Superior temporal gyrus (tissue), 1 donor: ENCODE results near the gene TMPRSS3.

Experiments used
- DNase-seq: peaks from one replicate; pipeline ENCODE4 v3.0.0-alpha.2; 2016; ENCODE audit errors: extremely low spot score

The TMPRSS3 gene

GRCh38 chr21:42395905-42396651 lies at the start of gene TMPRSS3:
Gene TMPRSS3 (minus strand): TSS chr21:42396052. CDS start chr21:42395417, 635 bp downstream.
- no peak for DNase-seq

DNA sequence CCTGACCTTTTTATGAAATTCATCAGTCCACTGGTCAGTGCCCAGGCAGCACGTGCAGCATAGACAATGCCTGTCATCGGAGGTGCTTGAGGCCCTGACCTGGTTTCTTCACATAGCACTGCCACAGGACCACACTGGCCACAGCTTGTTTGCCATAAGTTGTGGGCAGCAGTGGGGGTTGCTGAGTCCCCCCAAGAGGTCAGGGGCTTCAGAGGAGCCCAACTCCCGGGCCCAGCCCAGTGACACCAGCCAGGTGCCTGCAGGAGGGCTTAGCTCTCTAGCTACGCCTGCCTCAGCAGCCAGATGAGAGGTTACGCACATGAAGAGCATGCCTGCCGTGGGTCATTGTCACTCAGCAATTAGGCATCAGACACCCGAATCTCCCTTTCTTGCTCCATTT lies 49.5 kb upstream of the TMPRSS3 start:
- DNase-seq: no peak

DNA sequence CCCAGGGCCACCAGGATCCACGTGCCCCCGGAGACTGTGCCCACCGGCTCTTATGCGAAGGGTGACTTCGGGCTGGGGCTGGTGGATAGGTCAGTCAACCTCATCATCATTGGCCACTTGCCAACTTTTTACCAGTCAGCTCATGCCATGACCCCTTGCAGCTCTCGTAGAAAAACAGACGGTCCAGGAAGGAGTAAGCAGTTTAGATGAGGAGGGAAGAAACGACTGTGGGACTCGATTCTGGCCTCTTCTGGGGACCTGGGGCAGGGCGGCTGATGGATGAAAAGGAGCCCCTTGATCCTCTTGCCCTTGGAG lies 48.9 kb upstream of the TMPRSS3 start:
- DNase-seq: no peak

GRCh38 chr21:42443876-42444744 lies 48.3 kb upstream of the TMPRSS3 start:
- no peak for DNase-seq

- no peak for DNase-seq
Observed at GRCh38 chr21:42443181-42443785, 47.4 kb upstream of the TMPRSS3 start.

DNA sequence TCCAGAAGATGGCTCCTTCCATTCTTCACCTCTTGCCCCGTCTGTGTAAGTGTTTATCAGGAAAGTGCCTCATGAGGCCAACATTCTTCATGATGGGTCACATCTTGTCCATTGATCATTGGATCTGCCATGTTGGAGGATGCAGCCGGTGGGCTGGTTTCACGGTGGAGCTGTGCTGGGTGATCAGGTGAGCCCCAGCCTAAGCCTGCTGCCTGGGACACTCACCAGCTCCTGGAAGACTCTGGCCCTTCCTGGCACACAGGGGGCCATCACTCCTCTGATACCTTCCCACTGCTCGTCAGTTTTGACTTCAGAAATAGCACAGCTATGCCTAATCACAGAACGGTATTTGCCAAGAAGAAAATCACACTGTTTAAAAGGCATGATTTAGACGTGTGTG lies 46.1 kb upstream of the TMPRSS3 start:
- DNase-seq: no peak

GRCh38 chr21:42440187-42440792 lies 44.4 kb upstream of the TMPRSS3 start:
- DNase-seq: no peak

DNA sequence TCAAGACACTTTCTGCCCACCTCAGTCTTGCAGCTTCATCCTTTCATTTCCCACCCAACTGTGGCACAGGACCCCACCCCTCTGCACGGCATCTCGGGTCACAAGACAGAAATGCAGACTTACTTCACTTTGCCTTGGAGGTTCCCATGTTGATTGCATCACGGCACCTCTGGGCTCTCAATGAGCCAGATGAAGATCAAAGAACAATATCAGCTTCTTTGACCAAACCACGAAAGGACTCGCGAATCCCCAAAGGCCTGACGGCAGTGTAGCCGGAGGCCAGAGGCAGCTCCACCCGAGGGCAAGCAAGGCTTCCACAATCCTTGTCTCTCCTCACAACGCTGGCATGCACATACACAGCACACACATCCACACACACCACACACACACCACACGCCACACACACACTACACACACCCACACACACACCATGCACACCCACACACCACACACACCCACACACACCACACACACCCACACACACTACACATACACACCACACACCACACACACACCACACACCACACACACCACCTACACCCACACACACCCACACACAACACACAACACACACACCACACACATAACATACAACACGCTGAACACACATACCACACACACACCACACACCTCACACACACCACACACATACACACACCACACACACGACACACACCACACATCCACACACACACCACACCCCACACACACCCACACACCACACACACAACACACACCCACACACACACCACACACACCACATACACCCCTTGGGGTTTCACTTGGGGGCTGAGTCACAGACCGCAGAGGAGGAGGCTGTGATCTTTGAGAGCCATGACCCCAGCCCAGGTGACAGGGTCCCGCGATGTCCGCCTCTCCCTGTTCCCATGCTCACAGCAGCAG lies 43.7 kb upstream of the TMPRSS3 start:
- DNase-seq: no peak

DNA sequence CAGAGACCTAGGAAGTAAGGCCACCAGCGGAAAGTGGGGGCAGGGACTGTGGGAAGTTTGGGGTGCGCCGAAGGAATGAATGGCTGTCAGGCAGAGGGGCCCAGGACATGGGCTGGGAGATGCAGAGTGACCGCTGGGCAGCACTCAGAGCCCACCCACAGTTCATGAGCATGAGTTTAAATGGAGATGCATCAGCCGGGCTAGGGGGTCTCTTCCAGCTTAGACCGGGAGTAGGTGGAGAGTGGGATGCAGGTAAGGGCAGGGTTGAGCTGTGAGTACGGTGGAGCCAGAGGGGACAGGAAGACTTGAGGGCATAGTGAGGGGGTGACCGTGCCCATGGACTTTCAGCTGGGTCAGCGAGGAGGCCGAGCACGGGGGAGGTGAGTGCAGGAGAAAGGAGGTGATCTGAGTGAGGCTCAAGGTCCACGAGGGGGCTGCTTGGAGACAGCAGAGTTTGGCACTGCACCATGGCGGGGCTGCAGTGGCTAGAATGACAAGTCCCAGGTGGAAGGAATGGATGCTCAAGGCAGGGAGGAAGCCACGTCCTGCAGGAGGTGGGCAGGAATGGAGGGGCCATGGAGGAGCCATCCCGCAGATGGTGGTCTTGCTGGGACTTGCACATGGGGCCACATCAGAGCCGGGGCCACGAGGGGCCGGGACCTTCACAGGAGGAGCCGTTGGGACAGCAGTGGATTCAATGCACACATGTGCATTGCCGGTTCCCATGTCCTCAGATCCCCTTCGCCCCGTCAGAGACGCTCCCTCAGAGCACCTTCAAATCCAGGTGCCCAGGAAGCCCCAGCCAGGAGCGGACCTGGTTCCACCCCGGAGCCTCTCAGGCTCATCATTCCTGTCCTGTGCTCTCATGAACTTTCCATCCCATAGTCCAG lies 42.7 kb upstream of the TMPRSS3 start:
- no peak for DNase-seq

DNA sequence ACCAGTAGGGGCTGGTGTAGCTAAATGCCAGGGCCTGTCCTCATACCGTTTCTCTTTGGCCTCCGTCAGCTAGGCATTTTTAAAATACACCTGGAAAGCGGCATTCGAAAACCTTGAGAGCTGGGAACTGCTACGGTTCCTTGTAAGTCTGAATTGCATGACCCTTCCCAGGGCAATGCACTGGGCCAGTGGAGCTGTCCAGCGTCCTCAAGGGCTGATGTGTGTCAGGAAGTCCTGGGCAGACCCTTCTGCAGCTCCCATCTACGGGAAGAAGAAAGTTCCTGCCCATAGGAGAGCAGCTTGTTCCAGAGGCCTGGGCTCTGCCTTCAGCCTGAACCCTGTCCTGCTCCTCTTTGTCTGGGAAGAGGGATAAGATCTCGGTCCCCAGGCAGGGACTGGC lies 41.9 kb upstream of the TMPRSS3 start:
- DNase-seq: no peak

DNA sequence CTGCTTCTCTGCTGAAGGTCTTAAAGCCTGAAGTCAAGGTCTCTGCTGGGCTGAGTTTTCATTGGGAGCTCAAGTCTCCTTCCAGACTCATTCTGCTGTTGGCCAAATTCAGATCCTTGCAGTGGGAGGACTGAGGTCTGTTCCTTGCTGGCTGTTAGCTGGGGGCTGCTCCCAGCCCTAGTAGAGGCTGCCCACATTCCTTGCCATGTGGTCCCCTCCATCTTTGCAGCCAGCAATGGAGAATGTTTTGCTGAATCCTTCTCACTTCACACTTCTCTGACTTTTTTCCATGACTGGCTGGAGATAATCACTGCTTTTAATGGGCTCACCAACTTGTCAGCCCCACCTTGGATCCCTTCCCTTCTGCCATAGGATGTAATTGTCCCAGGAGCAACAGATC lies 41.1 kb upstream of the TMPRSS3 start:
- no peak for DNase-seq

- no peak for DNase-seq
Observed at GRCh38 chr21:42435833-42436232, 40.0 kb upstream of the TMPRSS3 start.

DNA sequence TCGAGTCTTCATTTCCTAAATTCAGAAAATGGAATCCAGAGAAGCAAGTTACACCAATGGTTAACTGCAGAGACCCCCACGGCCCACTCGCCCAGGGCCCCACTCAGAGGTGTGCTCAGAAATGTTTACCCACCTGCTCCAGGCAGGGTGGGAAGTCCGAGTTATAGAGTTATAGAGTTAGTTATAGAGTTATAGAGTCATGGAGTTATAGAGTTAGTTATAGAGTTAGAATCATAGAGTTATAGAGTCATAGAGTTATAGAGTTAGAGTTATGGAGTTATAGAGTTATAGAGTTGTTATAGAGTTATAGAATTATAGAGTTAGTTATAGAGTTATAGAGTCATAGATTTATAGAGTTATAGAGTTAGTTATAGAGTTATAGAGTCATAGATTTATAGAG lies 39.5 kb upstream of the TMPRSS3 start:
- DNase-seq: no peak

- DNase-seq: no peak
Observed at GRCh38 chr21:42434884-42435283, 39.0 kb upstream of the TMPRSS3 start.

- no peak for DNase-seq
Observed at GRCh38 chr21:42433946-42434551, 38.2 kb upstream of the TMPRSS3 start.

- no peak for DNase-seq
Observed at GRCh38 chr21:42432695-42433094, 36.8 kb upstream of the TMPRSS3 start.

- DNase-seq: no peak
Observed at GRCh38 chr21:42431196-42431595, 35.3 kb upstream of the TMPRSS3 start.

DNA sequence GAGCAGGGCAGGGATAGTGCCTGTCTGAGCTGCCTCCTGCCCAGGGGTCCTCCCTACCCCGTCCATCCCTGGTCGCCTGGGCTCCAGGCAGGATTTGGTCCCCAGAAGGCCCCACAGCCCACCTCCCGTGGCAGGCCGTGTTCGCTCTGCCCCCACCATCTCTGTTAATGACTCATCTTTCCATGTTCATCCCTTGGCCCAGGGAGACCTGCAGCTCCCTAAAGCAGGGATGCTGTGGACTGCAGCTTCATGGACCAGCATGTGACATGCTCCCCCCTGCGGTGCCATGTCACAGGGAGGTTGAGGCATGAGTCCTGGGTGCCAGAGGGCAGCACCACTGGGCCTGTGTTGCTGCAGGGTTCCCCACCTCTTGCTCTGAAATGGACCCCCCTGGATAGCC lies 34.7 kb upstream of the TMPRSS3 start:
- DNase-seq: no peak

GRCh38 chr21:42429856-42430255 lies 34.0 kb upstream of the TMPRSS3 start:
- no peak for DNase-seq

- DNase-seq: no peak
Observed at GRCh38 chr21:42429021-42429420, 33.2 kb upstream of the TMPRSS3 start.
